Hematopoietic multipotent progenitor cell treated with erythropoietin and hydrocortisone succinate and interleukin-3 and kit ligand, for 15 days (in vitro differentiated cells): ENCODE measurements around the gene WDFY1.
"Not testable (repeated sequence)": the region's sequence is repeated elsewhere in the genome, so short reads cannot be mapped to it uniquely, and the experiment has no call there.

Source experiments
- DNase-seq: peaks from one replicate; pipeline ENCODE4 v3.0.0-alpha.2; 2015; ENCODE audit warnings: low spot score

Gene WDFY1

GRCh38 chr2:223957092-223957851, 12.1 kb upstream of the WDFY1 start, which contains the start of gene MRPL44:
TSS of gene MRPL44 (plus strand) at chr2:223957463. CDS start at chr2:223957473, 10 bp downstream.
- peak; percentile 96 for DNase-seq

- no peak for DNase-seq
These were observed 11.2 kb upstream of the WDFY1 start for GRCh38 chr2:223956300-223956699.

DNA sequence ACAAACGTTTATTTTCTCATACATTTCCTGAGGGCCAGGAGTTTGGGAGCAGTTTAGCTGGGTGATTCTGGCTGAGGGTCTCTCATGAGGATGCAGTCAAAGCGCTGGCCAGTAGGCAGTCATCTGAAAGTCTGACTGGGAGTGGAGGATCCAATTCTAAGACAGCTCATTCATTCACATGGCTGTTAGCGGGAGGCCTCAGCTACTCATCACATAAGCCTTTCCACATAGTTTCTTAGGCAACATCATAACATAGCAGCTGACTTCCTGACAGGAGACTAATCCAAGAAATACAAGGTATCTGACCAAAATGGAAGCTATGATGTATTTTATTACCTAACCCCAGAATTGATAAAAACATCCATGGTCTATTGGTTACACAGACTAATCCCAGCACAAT, 9.3 kb upstream of the WDFY1 start:
- DNase-seq, result no peak

DNA sequence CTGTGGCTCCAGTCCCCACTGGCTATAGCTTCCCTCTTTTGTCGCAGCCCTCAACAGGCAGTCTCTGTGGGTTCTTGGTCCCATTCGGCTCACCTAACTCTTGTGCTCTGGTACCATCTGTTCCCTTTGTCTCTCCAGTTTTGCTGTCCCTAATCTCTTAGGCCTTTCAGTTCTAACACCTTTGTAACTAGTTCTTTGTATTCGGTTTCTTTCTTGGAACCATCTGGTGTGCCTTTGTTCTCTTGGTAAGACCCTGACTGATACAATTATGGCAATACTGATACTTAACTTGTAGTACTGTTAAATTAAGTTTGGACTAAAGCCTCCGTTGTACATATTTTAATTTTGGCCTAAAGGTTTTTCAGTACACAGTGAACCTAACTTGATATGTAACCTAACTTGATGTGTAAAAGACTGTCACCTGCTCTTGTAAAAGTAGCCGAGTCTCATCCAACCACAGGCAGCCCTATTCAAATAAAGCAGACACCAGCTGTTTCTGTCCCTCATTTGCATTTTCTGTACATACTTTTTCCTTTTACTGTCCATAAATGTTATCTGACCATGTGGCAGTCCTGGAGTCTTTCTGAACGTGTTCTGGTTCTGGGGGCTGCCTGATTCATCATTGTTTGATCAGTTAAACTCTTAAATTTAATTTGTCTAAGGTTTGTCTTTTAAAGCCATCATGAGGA, 7.3 kb upstream of the WDFY1 start:
- no peak for DNase-seq

GRCh38 chr2:223950448-223951347, 5.6 kb upstream of the WDFY1 start:
- no peak for DNase-seq

- DNase-seq, result no peak
These were observed 4.2 kb upstream of the WDFY1 start for GRCh38 chr2:223949241-223949840.

DNA sequence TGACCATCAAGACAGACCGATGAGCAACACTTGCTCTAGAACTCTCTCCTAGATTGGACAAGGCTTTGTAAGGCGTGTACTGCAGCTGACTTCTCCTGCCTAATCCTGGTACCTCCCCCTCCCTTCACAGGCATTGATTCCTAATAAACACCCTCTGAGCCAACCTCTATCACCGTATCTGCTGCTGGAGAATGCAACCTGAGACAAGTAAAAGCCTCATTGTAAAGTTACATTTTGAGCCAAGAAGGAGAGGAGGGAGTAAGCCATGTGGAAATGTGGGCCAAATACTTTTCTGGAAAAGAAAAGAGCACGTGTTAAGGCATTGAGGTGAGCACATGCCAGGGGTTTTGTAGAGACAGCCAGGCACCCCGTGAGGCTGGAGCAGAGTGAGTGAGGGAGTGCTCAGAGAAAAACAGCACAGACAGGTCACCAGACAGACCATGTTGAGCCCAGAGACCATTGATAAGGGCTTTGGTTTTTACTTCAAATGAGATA, 2.6 kb upstream of the WDFY1 start:
- DNase-seq, result no peak

GRCh38 chr2:223945755-223946154, 620 bp upstream of the WDFY1 start:
- DNase-seq, result no peak

- no peak for DNase-seq
These were observed 901 bp downstream of the WDFY1 start for GRCh38 chr2:223944166-223944702.

- DNase-seq, result no peak
These were observed 1.6 kb downstream of the WDFY1 start for GRCh38 chr2:223943561-223944008.

- DNase-seq, result no peak
These were observed 2.0 kb downstream of the WDFY1 start for GRCh38 chr2:223943135-223943534.

- DNase-seq, result no peak
These were observed 3.4 kb downstream of the WDFY1 start for GRCh38 chr2:223941579-223942277.

DNA sequence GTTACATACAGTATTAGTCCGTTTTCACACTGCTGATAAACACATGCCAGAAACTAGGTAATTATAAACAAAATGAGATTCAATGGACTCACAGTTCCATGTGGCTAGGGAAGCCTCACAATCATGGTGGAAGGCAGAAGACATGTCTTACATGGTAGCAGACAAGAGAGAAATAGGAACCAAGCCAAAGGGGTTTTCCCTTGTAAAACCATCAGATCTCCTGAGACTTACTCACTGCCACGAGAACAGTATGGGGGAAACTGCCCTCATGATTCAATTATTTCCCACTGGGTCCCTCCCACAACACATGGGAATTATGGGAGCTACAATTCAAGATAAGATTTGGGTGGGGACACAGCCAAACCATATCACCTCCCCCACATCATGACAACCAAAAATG, 5.7 kb downstream of the WDFY1 start:
- DNase-seq, result not testable (repeated sequence)

GRCh38 chr2:223937535-223937934, 7.6 kb downstream of the WDFY1 start:
- DNase-seq, result no peak

DNA sequence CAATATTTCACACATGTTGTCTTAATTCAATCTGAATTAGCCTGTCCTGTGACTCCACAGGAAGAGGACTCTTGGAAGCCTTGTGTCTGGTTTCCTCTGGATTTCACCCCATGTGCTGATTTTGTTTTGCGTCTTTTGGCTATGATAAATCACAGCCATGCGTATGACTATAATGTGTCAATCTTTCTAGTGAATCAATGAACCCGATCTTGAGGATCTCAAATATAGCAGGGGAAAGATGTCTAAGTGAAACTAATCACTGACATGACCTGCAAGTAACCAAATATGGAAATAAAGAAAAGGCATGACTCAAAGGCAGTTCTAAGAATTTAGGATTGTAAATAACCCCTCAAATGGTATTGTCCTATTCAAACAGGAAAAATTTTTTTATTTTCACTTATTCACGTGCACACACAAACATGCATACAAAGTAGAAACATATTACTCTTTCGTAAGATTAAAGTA, 8.2 kb downstream of the WDFY1 start:
- DNase-seq, result no peak

DNA sequence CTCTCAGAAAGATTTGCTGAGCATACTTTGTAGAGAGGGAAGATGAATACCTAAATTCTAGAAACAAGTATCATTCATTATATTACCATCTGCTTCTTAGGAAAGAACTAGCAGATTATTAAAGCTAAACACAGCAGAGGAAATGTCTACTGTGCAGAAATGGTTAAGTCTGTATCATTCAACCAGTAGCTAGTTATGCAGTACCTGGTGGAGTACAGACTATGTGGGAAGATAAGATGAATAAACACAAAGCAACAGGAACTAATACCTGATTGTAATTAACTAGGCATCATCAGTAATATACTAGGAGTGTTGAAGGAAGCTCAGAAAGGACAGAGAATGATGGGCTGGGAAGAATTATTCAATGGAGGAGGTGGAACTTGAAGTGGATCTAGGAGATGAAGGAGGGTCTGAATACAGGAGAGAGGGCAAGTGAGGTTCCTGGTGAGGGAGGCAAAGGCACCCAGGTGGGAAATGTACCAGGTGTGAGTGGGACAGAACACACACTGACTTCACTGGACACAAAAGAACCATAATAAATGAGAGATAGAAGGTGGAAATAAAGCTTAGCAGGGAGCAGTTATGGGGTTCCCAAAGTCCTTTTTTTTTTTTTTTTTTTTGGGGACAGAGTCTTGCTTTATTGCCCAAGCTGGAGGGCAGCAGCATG, 9.5 kb downstream of the WDFY1 start:
- DNase-seq, result no peak

DNA sequence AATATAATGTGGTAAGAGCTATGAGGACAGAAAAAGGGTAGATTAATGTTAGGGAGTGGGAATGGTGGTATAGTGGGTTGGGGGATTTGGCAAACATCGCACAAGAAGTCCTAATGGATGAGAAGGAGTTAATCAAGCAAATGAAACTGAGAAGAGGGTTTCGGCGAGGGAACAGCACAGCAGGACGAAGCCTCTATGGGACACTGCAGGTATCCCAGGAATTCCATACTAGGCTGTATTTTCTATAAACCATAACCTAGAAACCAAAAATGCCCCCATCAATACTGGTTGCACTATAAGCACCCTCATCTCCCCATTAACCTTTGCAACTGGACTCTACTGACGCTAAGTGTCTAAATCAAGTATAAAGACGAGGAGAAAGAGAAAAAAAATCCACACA, 10.3 kb downstream of the WDFY1 start:
- no peak for DNase-seq

- no peak for DNase-seq
These were observed 12.0 kb downstream of the WDFY1 start for GRCh38 chr2:223932816-223933800.
